ENCODE results near the gene TBCC. TPM values are rescaled to one million over a fixed set of nuclear protein-coding genes. Genes with fewer than 3 reads are reported as not detected.

The TBCC gene
- total RNA-seq, 6 donors from 2014 or later, result 14.3 to 34.7 (median 24.2) TPM

GRCh38 chr6:42769836-42770235 lies 23.9 kb upstream of the TBCC start:
- Histone ChIP-seq H3K27me3 (no peaks in the 10 kb centered on the region), H3K36me3 (no peaks in the 10 kb centered on the region), H3K4me1 (peaks cover 6 to 22% (median 17%) of the 10 kb centered on the region in 4 donors), H3K9me3 (no peaks in the 10 kb centered on the region), H3K27ac (peak overlapping the region in 1 of 4 donors; percentile 80), H3K4me3 (no peak overlapping the region)
- TF ChIP-seq, protein P1, sequence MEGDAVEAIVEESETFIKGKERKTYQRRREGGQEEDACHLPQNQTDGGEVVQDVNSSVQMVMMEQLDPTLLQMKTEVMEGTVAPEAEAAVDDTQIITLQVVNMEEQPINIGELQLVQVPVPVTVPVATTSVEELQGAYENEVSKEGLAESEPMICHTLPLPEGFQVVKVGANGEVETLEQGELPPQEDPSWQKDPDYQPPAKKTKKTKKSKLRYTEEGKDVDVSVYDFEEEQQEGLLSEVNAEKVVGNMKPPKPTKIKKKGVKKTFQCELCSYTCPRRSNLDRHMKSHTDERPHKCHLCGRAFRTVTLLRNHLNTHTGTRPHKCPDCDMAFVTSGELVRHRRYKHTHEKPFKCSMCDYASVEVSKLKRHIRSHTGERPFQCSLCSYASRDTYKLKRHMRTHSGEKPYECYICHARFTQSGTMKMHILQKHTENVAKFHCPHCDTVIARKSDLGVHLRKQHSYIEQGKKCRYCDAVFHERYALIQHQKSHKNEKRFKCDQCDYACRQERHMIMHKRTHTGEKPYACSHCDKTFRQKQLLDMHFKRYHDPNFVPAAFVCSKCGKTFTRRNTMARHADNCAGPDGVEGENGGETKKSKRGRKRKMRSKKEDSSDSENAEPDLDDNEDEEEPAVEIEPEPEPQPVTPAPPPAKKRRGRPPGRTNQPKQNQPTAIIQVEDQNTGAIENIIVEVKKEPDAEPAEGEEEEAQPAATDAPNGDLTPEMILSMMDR (IDR thresholded peaks at IDR 0.05), result no peak
- TF ChIP-seq POLR2A (IDR thresholded peaks at IDR 0.05) (no peak), POLR2AphosphoS5 (IDR thresholded peaks at IDR 0.05) (no peak)
- DNase-seq, result no peak
- ATAC-seq (ENCODE audit: low FRiP score in 2 of 2), result no peak
- WGBS, 2 donors, result 92 to 95% methylated on average over 2 of the region's 2 CpGs

- no peak for DNase-seq
- 98% methylated on average over 3 to 4 of the region's 4 CpGs for WGBS, 2 donors
- no peak overlapping the region for H3K27ac ChIP-seq
- no peak for ATAC-seq (ENCODE audit: low FRiP score in 2 of 2)
- no peaks in the 10 kb centered on the region for H3K36me3 ChIP-seq
- H3K9me3 ChIP-seq, result no peaks in the 10 kb centered on the region
- H3K27me3 ChIP-seq, result no peaks in the 10 kb centered on the region
- no peak for TF ChIP-seq POLR2A (IDR thresholded peaks at IDR 0.05)
- H3K4me3 ChIP-seq, result no peak overlapping the region
- peaks cover 0 to 14% (median 11%) of the 10 kb centered on the region in 4 donors for H3K4me1 ChIP-seq
These were observed 23.1 kb upstream of the TBCC start for GRCh38 chr6:42769051-42769450.

DNA sequence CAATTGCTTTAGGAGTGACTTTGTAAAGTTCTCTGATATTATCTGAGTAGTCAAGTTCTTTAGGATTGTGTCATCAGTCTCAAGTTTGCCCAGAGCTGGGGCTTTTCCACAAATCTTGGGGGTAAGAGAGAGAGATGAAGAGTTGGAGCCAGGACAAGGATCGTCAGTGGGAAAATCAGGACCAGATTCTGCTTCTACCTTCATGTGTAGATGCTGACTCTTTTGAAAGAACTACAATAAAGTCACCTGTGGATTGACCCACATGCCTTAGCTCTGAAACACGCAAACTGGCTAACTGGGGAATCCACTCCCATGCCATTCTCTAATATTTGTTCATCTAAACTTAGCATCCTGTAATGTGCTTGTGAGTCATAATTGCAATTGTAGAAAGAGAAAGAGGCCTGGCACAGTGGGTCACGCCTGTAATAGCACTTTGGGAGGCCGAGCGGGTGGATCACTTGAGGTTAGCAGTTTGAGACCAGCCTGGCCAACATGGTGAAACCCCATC lies 20.3 kb upstream of the TBCC start:
- no peak for ATAC-seq (ENCODE audit: low FRiP score in 2 of 2)
- H3K4me1 ChIP-seq, result peaks cover 0 to 9% (median 8%) of the 10 kb centered on the region in 4 donors
- no peak overlapping the region for H3K27ac ChIP-seq
- H3K4me3 ChIP-seq, result no peak overlapping the region
- no peaks in the 10 kb centered on the region for H3K9me3 ChIP-seq
- DNase-seq, result no peak
- H3K36me3 ChIP-seq, result no peaks in the 10 kb centered on the region
- WGBS, 2 donors, result 82 to 93% methylated on average over 5 of the region's 5 CpGs
- H3K27me3 ChIP-seq, result no peaks in the 10 kb centered on the region
- TF ChIP-seq POLR2A (IDR thresholded peaks at IDR 0.05) (no peak), POLR2AphosphoS5 (IDR thresholded peaks at IDR 0.05) (no peak), EP300 (IDR thresholded peaks at IDR 0.05) (no peak)
- TF ChIP-seq, protein P1 (IDR thresholded peaks at IDR 0.05), result no peak

- Histone ChIP-seq H3K27ac (no peak overlapping the region), H3K4me3 (no peak overlapping the region), H3K36me3 (peaks cover 0 to 8% (median 0%) of the 10 kb centered on the region in 4 donors), H3K27me3 (no peaks in the 10 kb centered on the region), H3K4me1 (no peaks in the 10 kb centered on the region), H3K9me3 (no peaks in the 10 kb centered on the region)
- WGBS, 2 donors, result 82 to 89% methylated on average over 9 of the region's 9 CpGs
- TF ChIP-seq POLR2A (IDR thresholded peaks at IDR 0.05) (no peak), EP300 (IDR thresholded peaks at IDR 0.05) (no peak), POLR2AphosphoS5 (IDR thresholded peaks at IDR 0.05) (no peak)
- TF ChIP-seq, protein P1 (IDR thresholded peaks at IDR 0.05), result no peak
- DNase-seq (no peak), ATAC-seq (ENCODE audit: low FRiP score in 2 of 2) (no peak)
These were observed 19.2 kb upstream of the TBCC start for GRCh38 chr6:42764911-42765648.

DNA sequence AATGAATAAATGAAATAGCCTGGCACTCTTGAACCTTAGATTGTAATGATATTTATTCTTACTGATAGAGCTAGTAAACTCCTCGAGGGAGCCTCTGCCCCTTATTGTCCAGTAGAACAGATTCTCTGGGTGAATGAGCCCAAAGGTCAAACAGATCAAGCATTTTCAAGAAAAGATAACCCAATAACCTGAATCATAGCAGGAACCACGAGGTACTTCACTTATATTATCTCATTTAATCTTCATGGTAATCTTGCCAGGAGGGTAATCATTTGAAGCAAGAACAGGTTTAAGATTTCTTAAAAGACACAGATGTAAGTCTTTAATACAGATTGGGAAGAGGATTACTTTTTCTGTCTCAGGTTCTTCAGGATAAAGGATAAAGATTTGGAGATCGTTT lies 17.0 kb upstream of the TBCC start:
- TF ChIP-seq EP300 (IDR thresholded peaks at IDR 0.05) (no peak), POLR2A (IDR thresholded peaks at IDR 0.05) (no peak)
- TF ChIP-seq, protein P1 (IDR thresholded peaks at IDR 0.05), result no peak
- WGBS, 2 donors, result 80% methylated on average over 3 of the region's 3 CpGs
- Histone ChIP-seq H3K9me3 (no peaks in the 10 kb centered on the region), H3K36me3 (peaks cover 0 to 13% (median 2%) of the 10 kb centered on the region in 4 donors), H3K4me1 (no peaks in the 10 kb centered on the region), H3K4me3 (no peak overlapping the region), H3K27ac (no peak overlapping the region), H3K27me3 (no peaks in the 10 kb centered on the region)
- DNase-seq, result no peak
- no peak for ATAC-seq (ENCODE audit: low FRiP score in 2 of 2)
